Measurements from ENCODE around the gene MRPS33.
"Not testable (repeated sequence)": the region's sequence is repeated elsewhere in the genome, so short reads cannot be mapped to it uniquely, and the experiment has no call there.

MRPS33 gene

GRCh38 chr7:141012044-141012685, 2.6 kb downstream of the MRPS33 start:
- no peak for FAIRE-seq

DNA sequence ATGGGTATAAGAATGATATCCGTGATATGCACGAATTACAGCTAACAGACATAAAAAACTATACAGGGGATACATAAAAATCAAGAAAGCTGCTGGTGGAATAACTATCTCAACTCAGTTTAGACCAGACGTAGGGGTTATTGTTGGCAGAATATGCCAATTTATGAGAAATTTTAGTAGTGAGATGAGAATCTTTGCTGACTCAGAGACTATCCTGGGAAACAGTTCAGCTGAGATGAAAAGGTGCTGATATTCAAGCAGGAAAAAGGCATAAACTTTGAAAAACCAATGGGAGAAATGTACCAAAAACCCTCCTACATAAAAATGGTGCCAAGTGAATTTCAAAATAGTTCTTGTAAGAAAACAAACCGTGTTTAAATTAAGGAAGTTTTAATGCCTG, 3.3 kb downstream of the MRPS33 start:
- no peak for FAIRE-seq

- no peak for FAIRE-seq
Measured at GRCh38 chr7:141003172-141004065, 11.3 kb downstream of the MRPS33 start.

DNA sequence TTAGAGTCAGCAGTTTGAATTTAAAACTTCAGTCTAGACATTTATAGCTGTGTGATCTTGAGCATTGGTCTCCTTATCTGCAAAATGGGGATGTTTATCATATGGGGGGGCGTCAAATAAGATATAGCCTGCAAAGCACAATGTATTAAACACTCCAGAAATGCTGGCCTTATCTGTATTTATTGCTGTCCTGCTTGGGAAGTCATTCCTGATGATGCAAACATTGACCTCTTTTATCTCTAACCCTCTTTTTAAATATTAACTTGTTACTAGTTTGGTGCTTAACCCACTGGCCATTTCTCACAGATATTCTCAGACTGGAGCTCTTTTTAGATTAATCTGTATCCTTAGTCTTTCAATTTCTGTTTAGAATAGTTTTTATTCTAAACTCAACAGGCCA, 13.2 kb downstream of the MRPS33 start:
- no peak for FAIRE-seq

GRCh38 chr7:141001122-141001521, 13.6 kb downstream of the MRPS33 start:
- no peak for FAIRE-seq

GRCh38 chr7:140998715-140999114, 16.0 kb downstream of the MRPS33 start:
- no peak for FAIRE-seq

GRCh38 chr7:140992422-140992821, 22.3 kb downstream of the MRPS33 start:
- no peak for FAIRE-seq

- no peak for FAIRE-seq
Measured at GRCh38 chr7:140990193-140990962, 24.4 kb downstream of the MRPS33 start.

DNA sequence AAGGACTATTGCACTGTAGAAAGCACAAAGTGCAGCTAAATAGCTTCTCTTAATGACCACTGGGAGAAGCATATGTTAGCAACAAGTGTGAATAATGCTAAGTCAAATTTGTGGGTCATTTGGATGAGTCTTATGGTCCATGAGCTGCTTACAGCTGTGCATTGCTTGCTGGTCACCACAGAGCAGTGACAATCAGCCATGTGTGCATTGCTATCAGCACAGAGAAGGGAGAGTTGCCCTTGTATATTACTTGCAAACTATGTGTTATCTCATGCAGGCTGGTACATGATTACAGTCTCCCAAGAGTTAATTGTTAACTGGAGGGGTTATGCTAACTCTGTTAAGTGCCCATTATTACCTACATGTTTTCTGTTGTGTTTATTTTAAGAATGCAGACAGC, 25.7 kb downstream of the MRPS33 start:
- no peak for FAIRE-seq

GRCh38 chr7:140983802-140984201, 30.9 kb downstream of the MRPS33 start:
- no peak for FAIRE-seq

GRCh38 chr7:140982508-140982907, 32.2 kb downstream of the MRPS33 start:
- no peak for FAIRE-seq

DNA sequence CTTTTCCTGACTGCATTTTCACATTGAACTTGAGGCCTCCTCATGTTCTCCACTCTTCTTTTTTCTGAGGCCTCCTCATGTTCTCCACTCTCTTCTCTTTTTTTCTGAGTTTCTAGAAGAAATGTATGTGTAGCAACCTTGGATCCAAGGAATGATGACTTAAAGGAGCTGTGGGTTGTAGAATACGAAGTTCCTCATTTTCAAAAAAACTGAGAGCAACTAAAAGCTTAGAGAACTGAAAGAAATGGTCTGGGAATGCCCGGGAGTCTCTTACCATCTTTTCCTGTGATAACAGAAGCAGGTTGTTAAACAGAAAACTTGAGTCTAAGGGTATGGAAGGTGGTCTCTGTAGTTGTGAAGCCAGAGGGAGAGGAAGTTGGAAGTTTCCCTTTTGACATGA, 32.8 kb downstream of the MRPS33 start:
- no peak for FAIRE-seq

GRCh38 chr7:140977741-140978140, 37.0 kb downstream of the MRPS33 start:
- no peak for FAIRE-seq

- no peak for FAIRE-seq
Measured at GRCh38 chr7:140972876-140973829, 41.6 kb downstream of the MRPS33 start.

- no peak for FAIRE-seq
Measured at GRCh38 chr7:140972344-140972743, 42.4 kb downstream of the MRPS33 start.

DNA sequence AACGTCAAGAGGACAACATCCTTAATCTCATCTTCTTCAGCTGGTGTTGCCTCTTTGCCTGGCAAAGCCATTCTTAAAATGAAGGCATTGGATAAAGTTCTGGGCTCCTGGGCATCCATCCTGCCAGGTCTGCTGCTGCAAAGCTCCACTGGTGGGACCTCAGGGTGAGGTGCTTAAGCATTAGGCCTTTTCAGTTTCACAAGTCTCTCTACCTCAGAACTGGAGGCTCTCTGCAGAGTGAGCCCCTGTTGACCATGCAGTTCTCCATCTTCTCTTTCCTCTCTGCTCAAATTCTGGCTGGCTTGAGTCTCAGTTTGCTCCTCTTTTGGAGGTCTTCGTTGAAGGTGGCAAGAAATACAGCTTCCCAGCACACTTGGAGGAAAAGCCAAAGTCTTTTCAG, 47.3 kb downstream of the MRPS33 start:
- no peak for FAIRE-seq

DNA sequence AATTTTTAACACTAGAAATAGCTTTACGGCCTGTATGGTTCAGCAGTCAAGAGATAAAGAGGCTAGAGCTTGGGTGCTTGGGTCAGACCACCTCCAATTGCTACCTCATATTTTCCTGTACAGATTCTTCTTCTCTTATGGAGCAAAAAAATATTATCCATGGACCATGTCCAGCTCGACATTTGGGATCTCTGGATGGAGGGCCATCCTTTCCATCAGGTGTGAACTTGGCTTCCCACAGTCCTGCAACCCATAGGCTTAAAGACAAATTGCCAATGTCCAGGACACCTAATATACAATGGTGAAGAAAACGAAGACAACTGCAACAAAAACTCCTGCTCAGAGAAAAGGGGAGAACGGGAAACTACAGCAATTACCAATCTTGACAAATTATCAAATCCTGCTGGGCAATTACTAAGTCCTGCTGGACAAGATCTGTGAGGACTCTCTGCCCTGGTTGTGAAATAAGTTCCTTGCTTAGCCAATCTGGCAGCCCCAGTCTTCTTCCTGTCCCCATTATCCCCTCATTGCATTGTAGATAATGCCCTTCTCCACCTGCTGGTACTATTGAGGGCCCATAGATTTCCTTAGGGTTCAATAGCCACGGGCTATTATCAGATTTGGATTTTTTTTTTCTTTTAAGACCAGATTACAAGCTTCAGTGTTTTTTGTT, 48.1 kb downstream of the MRPS33 start:
- no peak for FAIRE-seq

DNA sequence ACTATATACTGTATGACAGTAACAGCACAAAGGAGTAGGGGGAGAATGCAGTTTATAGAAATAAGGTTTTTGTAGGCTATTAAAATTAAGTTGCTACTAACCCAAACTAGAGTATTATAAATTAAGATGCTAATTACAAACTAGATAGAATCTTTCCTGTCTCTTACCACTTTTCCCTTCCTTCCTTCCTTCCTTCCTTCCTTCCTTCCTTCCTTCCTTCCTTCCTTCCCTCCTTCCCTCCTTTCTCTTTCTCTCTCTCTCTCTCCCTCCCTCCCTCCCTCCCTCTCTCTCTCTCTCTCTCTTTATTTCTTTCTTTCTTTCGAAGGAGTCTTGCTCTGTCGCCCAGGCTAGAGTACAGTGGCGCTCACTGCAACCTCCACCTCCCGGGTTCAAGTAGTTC, 53.6 kb downstream of the MRPS33 start:
- no peak for FAIRE-seq

DNA sequence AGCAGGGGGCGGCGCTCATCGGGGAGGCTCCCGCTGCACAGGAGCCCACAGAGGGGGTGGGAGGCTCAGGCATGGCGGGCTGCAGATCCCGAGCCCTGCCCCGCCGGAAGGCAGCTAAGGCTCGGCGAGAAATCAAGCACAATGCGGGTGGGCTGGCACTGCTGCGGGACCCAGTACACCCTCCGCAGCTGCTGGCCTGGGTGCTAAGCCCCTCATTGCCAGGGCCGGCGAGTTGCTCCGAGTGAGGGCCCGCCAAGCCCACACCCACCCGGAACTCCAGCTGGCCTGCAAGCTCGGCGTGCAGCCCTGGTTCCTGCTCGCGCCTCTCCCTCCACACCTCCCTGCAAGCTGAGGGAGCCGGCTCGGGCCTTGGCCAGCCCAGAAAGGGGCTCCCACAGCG, 57.8 kb downstream of the MRPS33 start:
- not testable (repeated sequence) for FAIRE-seq

Data from colon (tissue), 2 donors.